Chondrocyte (in vitro differentiated cells): ENCODE data around the gene VDAC1. TPM values are rescaled to one million over a fixed set of nuclear protein-coding genes. Genes with fewer than 3 reads are reported as not detected.

Experiments used
- DNase-seq: peaks from one replicate; pipeline ENCODE4 v3.0.0; 2021; ENCODE audit warnings: mixed read lengths, low spot score
- H3K27ac Mint-ChIP-seq: one replicate; pipeline ENCODE4 v1.8.0; 2021; ENCODE audit warnings: mild to moderate bottlenecking, moderate library complexity, mixed read lengths; ENCODE audit not compliant: unreplicated experiment
- H3K27me3 Mint-ChIP-seq: 2 replicates; pipeline ENCODE4 v1.8.0; 2021; ENCODE audit warnings: low read depth, mixed read lengths
- H3K36me3 Mint-ChIP-seq: 2 replicates; pipeline ENCODE4 v1.8.0; 2021; ENCODE audit warnings: low read depth, mixed read lengths
- H3K4me1 Mint-ChIP-seq: 2 replicates; pipeline ENCODE4 v1.8.0; 2021; ENCODE audit warnings: low read depth, mild to moderate bottlenecking, mixed read lengths
- H3K4me3 Mint-ChIP-seq: one replicate; pipeline ENCODE4 v1.8.0; 2021; ENCODE audit warnings: mild to moderate bottlenecking, moderate library complexity, mixed read lengths; ENCODE audit not compliant: unreplicated experiment
- H3K9me3 Mint-ChIP-seq: 2 replicates; pipeline ENCODE4 v1.8.0; 2021; ENCODE audit warnings: low read depth, mixed read lengths
- CTCF ChIP-seq: fragments of 200-600 bp; sonication (generic); IDR thresholded peaks from 2 replicates; pipeline ENCODE4 v1.5.0; 2021; ENCODE audit warnings: antibody characterized with exemption, mild to moderate bottlenecking, moderate library complexity
- total RNA-seq: library from RNA; stranded (reverse); gene quantifications from 3 replicates; pipeline ENCODE4 v1.2.1, GENCODE V29; 2021

Gene VDAC1
- total RNA-seq, 1 donor from 2014 or later: 138 TPM

GRCh38 chr5:134024811-134025210 is 20.0 kb upstream of the VDAC1 start:
- H3K27ac Mint-ChIP-seq: no peak overlapping the region
- no peak for TF ChIP-seq CTCF
- peaks cover 9% of the 10 kb centered on the region for H3K27me3 Mint-ChIP-seq
- H3K9me3 Mint-ChIP-seq: no peaks in the 10 kb centered on the region
- peak; percentile 56 for DNase-seq
- no peak overlapping the region for H3K4me3 Mint-ChIP-seq
- H3K36me3 Mint-ChIP-seq: no peaks in the 10 kb centered on the region
- H3K4me1 Mint-ChIP-seq: no peaks in the 10 kb centered on the region

- Mint-ChIP-seq H3K4me1 (no peaks in the 10 kb centered on the region), H3K4me3 (no peak overlapping the region), H3K36me3 (no peaks in the 10 kb centered on the region), H3K27ac (no peak overlapping the region), H3K9me3 (no peaks in the 10 kb centered on the region), H3K27me3 (peaks cover 13% of the 10 kb centered on the region)
- TF ChIP-seq CTCF: no peak
- DNase-seq: no peak
Observed at GRCh38 chr5:134022333-134022732, 17.6 kb upstream of the VDAC1 start.

- H3K9me3 Mint-ChIP-seq: no peaks in the 10 kb centered on the region
- no peak overlapping the region for H3K4me3 Mint-ChIP-seq
- DNase-seq: no peak
- H3K27me3 Mint-ChIP-seq: peaks cover 11% of the 10 kb centered on the region
- no peak for TF ChIP-seq CTCF
- no peak overlapping the region for H3K27ac Mint-ChIP-seq
- H3K36me3 Mint-ChIP-seq: no peaks in the 10 kb centered on the region
- H3K4me1 Mint-ChIP-seq: no peaks in the 10 kb centered on the region
Observed at GRCh38 chr5:134020188-134020587, 15.4 kb upstream of the VDAC1 start.

- H3K27ac Mint-ChIP-seq: no peak overlapping the region
Observed at GRCh38 chr5:134019636-134020035, 14.9 kb upstream of the VDAC1 start.

GRCh38 chr5:134018986-134019316 is 14.2 kb upstream of the VDAC1 start:
- Mint-ChIP-seq H3K4me1 (no peaks in the 10 kb centered on the region), H3K9me3 (no peaks in the 10 kb centered on the region), H3K27me3 (peaks cover 11% of the 10 kb centered on the region), H3K27ac (no peak overlapping the region), H3K4me3 (no peak overlapping the region), H3K36me3 (no peaks in the 10 kb centered on the region)
- no peak for DNase-seq
- no peak for TF ChIP-seq CTCF

More at GRCh38 chr5:134019636-134020035, 14.9 kb upstream of the VDAC1 start:
- Mint-ChIP-seq H3K9me3 (no peaks in the 10 kb centered on the region), H3K27me3 (peaks cover 11% of the 10 kb centered on the region), H3K4me3 (no peak overlapping the region), H3K36me3 (no peaks in the 10 kb centered on the region), H3K4me1 (no peaks in the 10 kb centered on the region)
- no peak for TF ChIP-seq CTCF
- no peak for DNase-seq
